HCT116 (cell line): ENCODE results near the gene FADS1. TPM values are rescaled to one million over a fixed set of nuclear protein-coding genes. Genes with fewer than 3 reads are reported as not detected.

Experiments used
- ATAC-seq: fragments of 200-7000 bp; cut with Tn5 transposase; 2 replicates; pipeline ENCODE4 v1.9.1; 2020; ENCODE audit warnings: mild to moderate bottlenecking, moderate library complexity
- BruUV-seq: library from RNA; stranded (reverse); fragments of 400-500 nt; replicated peaks from 2 replicates; lab custom pipeline; 2021; lab: Mats Ljungman, UMichigan
- CTCF ChIA-PET: fragments of 300-600 bp; sonication (Branson Sonifier 250); formaldehyde crosslinking; loops from one replicate; lab custom pipeline; 2021; ENCODE audit warnings: antibody characterized with exemption; lab: Charles Lee
- POLR2A ChIA-PET: fragments of 300-600, 350-600 bp; sonication (Branson Sonifier 250); formaldehyde crosslinking; loops from one replicate; lab custom pipeline; 2021; ENCODE audit warnings: antibody characterized with exemption; lab: Charles Lee
- RAD21 ChIA-PET, 2 experiments: fragments of 300-600 bp; sonication (Branson Sonifier 250); formaldehyde crosslinking; loops; one replicate each; lab custom pipeline; 2023; ENCODE audit warnings: low total read pairs in 2 of 2; ENCODE audit not compliant: uncharacterized antibody in 2 of 2, unreplicated experiment in 2 of 2, low non-redundant PET in 1 of 2; lab: Charles Lee
- DNase-seq: peaks from one replicate; pipeline ENCODE4 v3.0.0-alpha.2; 2010; ENCODE audit warnings: low read depth, low spot score
- H2AFZ ChIP-seq: fragments of 200-600 bp; shearing (Covaris generic), sonication (generic); 2 replicates; pipeline ENCODE4 v1.6.1; 2017; ENCODE audit warnings: low read depth, mixed run types, mixed read lengths, antibody characterized with exemption, low read length; ENCODE audit not compliant: poor library complexity, severe bottlenecking
- H3K27ac ChIP-seq: 2 replicates; pipeline ENCODE4 v1.5.1; 2012; ENCODE audit warnings: low read depth, low read length
- H3K27me3 ChIP-seq: fragments of 200-600 bp; sonication (generic); 2 replicates; pipeline ENCODE4 v1.6.1; 2016; ENCODE audit warnings: mixed run types, low read length, mixed read lengths; ENCODE audit not compliant: insufficient read depth
- H3K36me3 ChIP-seq, 2 experiments: fragments of 200-500 bp in 1 of 2; fragments of 200-600 bp in 1 of 2; sonication (Bioruptor generic) in 1 of 2; sonication (generic) in 1 of 2; 2 replicates each; pipeline versions ENCODE4 v1.5.1 to v1.6.1; 2014 to 2016; ENCODE audit warnings: low read length in 2 of 2, inconsistent platforms in 1 of 2, mixed read lengths in 1 of 2, mixed run types in 1 of 2; ENCODE audit not compliant: insufficient read depth in 2 of 2, control insufficient read depth in 1 of 2
- H3K4me1 ChIP-seq, 2 experiments: fragments of 200-600 bp in 1 of 2; sonication (generic) in 1 of 2; 2 replicates each; pipeline versions ENCODE4 v1.5.1 to v1.6.1; 2012 to 2017; ENCODE audit warnings: low read length in 2 of 2, inconsistent platforms in 1 of 2, mild to moderate bottlenecking in 1 of 2, mixed read lengths in 1 of 2, mixed run types in 1 of 2, moderate library complexity in 1 of 2; ENCODE audit not compliant: insufficient read depth in 2 of 2, control insufficient read depth in 1 of 2
- H3K4me2 ChIP-seq: fragments of 200-600 bp; sonication (generic); 2 replicates; pipeline ENCODE4 v1.6.1; 2017; ENCODE audit warnings: mixed run types, low read length, mixed read lengths
- H3K4me3 ChIP-seq, 2 experiments: fragments of 200-600 bp in 1 of 2; sonication (generic) in 1 of 2; replicated peaks in 1 of 2; 2 replicates each; pipeline ENCODE4 v1.5.1; 2011 to 2016; ENCODE audit warnings: low read length in 2 of 2, control low read depth in 1 of 2, low read depth in 1 of 2, mild to moderate bottlenecking in 1 of 2, mixed read lengths in 1 of 2, mixed run types in 1 of 2
- H3K79me2 ChIP-seq: fragments of 200-600 bp; sonication (generic); 2 replicates; pipeline ENCODE4 v1.6.1; 2017; ENCODE audit warnings: mild to moderate bottlenecking, mixed run types, low read length, moderate library complexity, mixed read lengths; ENCODE audit not compliant: insufficient read depth
- H3K9ac ChIP-seq: fragments of 200-600 bp; sonication (generic); 2 replicates; pipeline ENCODE4 v1.6.1; 2016; ENCODE audit warnings: low read length, mixed read lengths
- H3K9me2 ChIP-seq: fragments of 200-600 bp; sonication (generic), shearing (Covaris generic); 2 replicates; pipeline ENCODE4 v1.6.1; 2017; ENCODE audit warnings: mixed run types, mild to moderate bottlenecking, moderate library complexity; ENCODE audit not compliant: insufficient read depth
- H3K9me3 ChIP-seq, 2 experiments: fragments of 200-500 bp in 1 of 2; fragments of 200-600 bp in 1 of 2; sonication (Bioruptor generic) in 1 of 2; sonication (generic) in 1 of 2; 2 replicates each; pipeline ENCODE4 v1.6.1; 2014 to 2017; ENCODE audit warnings: low read length in 2 of 2, mixed read lengths in 2 of 2, inconsistent platforms in 1 of 2, low read depth in 1 of 2, mild to moderate bottlenecking in 1 of 2, mixed run types in 1 of 2, moderate library complexity in 1 of 2; ENCODE audit not compliant: control insufficient read depth in 1 of 2, insufficient read depth in 1 of 2
- H4K20me1 ChIP-seq: fragments of 200-600 bp; sonication (generic), shearing (Covaris generic); 2 replicates; pipeline ENCODE4 v1.6.1; 2017; ENCODE audit warnings: mixed run types, mild to moderate bottlenecking, moderate library complexity; ENCODE audit not compliant: insufficient read depth
- CBX3 ChIP-seq: IDR thresholded peaks from 2 replicates; pipeline ENCODE4 v1.6.1; 2012; ENCODE audit warnings: low read depth
- CEBPB ChIP-seq: IDR thresholded peaks from 2 replicates; pipeline ENCODE4 v1.6.1; 2012; ENCODE audit warnings: low read depth
- CTCF ChIP-seq, 3 experiments: fragments of 200-600 bp in 1 of 3; sonication (generic) in 1 of 3; IDR thresholded peaks in 2 of 3; conservative IDR thresholded peaks in 1 of 3; 2 replicates each; pipeline ENCODE4 v1.5.1; 2012 to 2017; ENCODE audit warnings: low read depth in 2 of 3, low read length in 2 of 3, antibody characterized with exemption in 1 of 3, borderline replicate concordance in 1 of 3, control low read depth in 1 of 3, mild to moderate bottlenecking in 1 of 3, mixed read lengths in 1 of 3, mixed run types in 1 of 3, moderate library complexity in 1 of 3; ENCODE audit not compliant: insufficient read depth in 1 of 3
- ELF1 ChIP-seq: IDR thresholded peaks from 2 replicates; pipeline ENCODE4 v1.6.1; 2012; ENCODE audit warnings: low read depth, borderline replicate concordance
- EZH2 ChIP-seq: fragments of 200-600 bp; sonication (generic); IDR thresholded peaks from 2 replicates; pipeline ENCODE4 v1.6.1; 2017; ENCODE audit warnings: antibody characterized with exemption, mixed run types
- FOSL1 ChIP-seq: IDR thresholded peaks from 2 replicates; pipeline ENCODE4 v1.6.1; 2012; ENCODE audit warnings: low read depth
- JUND ChIP-seq: IDR thresholded peaks from 2 replicates; pipeline ENCODE4 v1.6.1; 2012
- POLR2A ChIP-seq: IDR thresholded peaks from 2 replicates; pipeline ENCODE4 v1.7.0; 2011; ENCODE audit warnings: borderline replicate concordance; ENCODE audit not compliant: insufficient read depth, insufficient read length; ENCODE audit errors: extremely low read depth
- POLR2AphosphoS5 ChIP-seq: IDR thresholded peaks from 2 replicates; pipeline ENCODE4 v1.6.1; 2011; ENCODE audit warnings: mild to moderate bottlenecking, low read depth, low read length, moderate library complexity
- RAD21 ChIP-seq: IDR thresholded peaks from 2 replicates; pipeline ENCODE4 v1.6.1; 2012; ENCODE audit warnings: low read depth, mild to moderate bottlenecking
- REST ChIP-seq: IDR thresholded peaks from 2 replicates; pipeline ENCODE4 v1.6.1; 2012; ENCODE audit warnings: low read depth
- SIN3A ChIP-seq: IDR thresholded peaks from 2 replicates; pipeline ENCODE4 v1.6.1; 2012; ENCODE audit warnings: low read depth
- SP1 ChIP-seq: IDR thresholded peaks from 2 replicates; pipeline ENCODE4 v1.6.1; 2012; ENCODE audit warnings: low read depth
- TCF7L2 ChIP-seq: IDR thresholded peaks from 2 replicates; pipeline ENCODE4 v1.7.0; 2011; ENCODE audit warnings: borderline replicate concordance, inconsistent platforms; ENCODE audit not compliant: insufficient read depth, insufficient read length; ENCODE audit errors: extremely low read depth
- YY1 ChIP-seq: IDR thresholded peaks from 2 replicates; pipeline ENCODE4 v1.6.1; 2011; ENCODE audit warnings: low read length, low read depth, moderate library complexity, mild to moderate bottlenecking; ENCODE audit not compliant: insufficient replicate concordance; ENCODE audit errors: extremely low read depth
- ZFX ChIP-seq: fragments of 450-650 bp; IDR thresholded peaks from 2 replicates; pipeline ENCODE4 v1.6.1; 2017
- ZNF274 ChIP-seq: fragments of 200-500 bp; sonication (Bioruptor generic); IDR thresholded peaks from 2 replicates; pipeline ENCODE4 v1.6.1; 2014; ENCODE audit warnings: mild to moderate bottlenecking, low read depth, low read length, inconsistent platforms
- intact Hi-C: fragments of 100-400 bp; cut with micrococcal nuclease; formaldehyde crosslinking; loops from 2 replicates; pipeline ENCODE4 v1.10.0; 2022
- total RNA-seq: library from RNA; stranded (reverse); gene quantifications from one replicate; pipeline ENCODE4 v1.2.1, GENCODE V29; 2021; ENCODE audit not compliant: unreplicated experiment
- TF ChIP-seq, protein P1 (sequence below): IDR thresholded peaks from 2 replicates; pipeline ENCODE4 v1.6.1; 2012
- TF ChIP-seq, protein P2 (sequence below): IDR thresholded peaks from 2 replicates; pipeline ENCODE4 v1.6.1; 2011; ENCODE audit warnings: mild to moderate bottlenecking, low read length, moderate library complexity; ENCODE audit not compliant: insufficient replicate concordance; ENCODE audit errors: extremely low read depth
- TF ChIP-seq, protein P3 (sequence below): IDR thresholded peaks from 2 replicates; pipeline ENCODE4 v1.6.1; 2012

Gene FADS1
- total RNA-seq, 1 experiment from 2014 or later, result 56.6 TPM

DNA sequence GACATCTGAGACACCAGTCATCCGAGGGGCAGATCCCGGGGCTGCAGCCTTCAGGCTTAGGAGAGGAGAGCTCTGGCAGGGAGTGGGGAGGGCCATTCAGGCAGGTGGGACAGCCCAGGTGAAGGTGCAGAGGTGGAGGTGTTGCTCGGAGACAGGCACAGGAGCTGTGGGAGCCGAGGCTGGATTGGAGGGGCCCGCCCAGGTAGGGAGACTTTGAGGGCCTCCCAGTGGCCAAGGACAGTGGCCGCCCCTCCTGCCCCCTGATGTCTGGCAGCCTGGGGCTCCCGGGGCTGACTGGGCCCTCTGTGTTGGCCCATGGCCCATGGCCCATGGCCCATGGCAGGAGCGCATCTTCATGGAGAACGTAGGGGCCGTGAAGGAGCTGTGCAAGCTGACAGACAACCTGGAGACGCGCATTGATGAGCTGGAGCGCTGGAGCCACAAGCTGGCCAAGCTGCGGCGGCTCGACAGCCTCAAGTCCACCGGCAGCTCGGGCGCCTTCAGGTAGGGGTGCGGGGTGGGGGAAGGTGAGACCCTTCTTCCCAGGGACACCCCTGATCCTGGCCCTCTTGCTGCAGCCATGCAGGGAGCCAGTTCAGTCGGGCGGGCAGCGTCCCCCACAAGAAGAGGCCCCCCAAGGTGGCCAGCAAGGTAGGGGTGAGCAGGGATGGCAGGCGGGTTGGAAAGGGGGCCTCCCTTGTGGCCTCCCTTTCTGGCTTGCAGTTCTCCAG, 37.7 kb downstream of the FADS1 start:
- ATAC-seq, result no peak
- RAD21 ChIA-PET, result interaction anchor here in 1 of 2 experiments (0.5 kb wide), 1 partner anchor 32 kb away, joined by 3 read pairs; no protein-coding TSS in a partner anchor
- H3K4me2 ChIP-seq, result no peak overlapping the region
- H3K79me2 ChIP-seq, result no peaks in the 10 kb centered on the region
- no TSS peak for BruUV-seq
- no peak overlapping the region for H3K27ac ChIP-seq
- H2AFZ ChIP-seq, result no peak overlapping the region
- no peak for DNase-seq
- H3K9me2 ChIP-seq, result no peaks in the 10 kb centered on the region
- TF ChIP-seq YY1 (no peak), POLR2AphosphoS5 (no peak), CTCF (IDR thresholded peaks at IDR 0.05 in 2 of 3, conservative IDR thresholded peaks at IDR 0.05 in 1 of 3; ENCODE audit: borderline replicate concordance in 1 of 3, insufficient read depth in 1 of 3, low read depth in 2 of 3, low read length in 2 of 3) (no peak), FOSL1 (no peak), EZH2 (no peak), ZFX (no peak), ELF1 (no peak), REST (no peak), RAD21 (no peak), CEBPB (no peak), CBX3 (no peak), ZNF274 (no peak), SP1 (no peak), SIN3A (no peak), JUND (no peak), POLR2A (no peak), TCF7L2 (no peak)
- TF ChIP-seq, protein P1, sequence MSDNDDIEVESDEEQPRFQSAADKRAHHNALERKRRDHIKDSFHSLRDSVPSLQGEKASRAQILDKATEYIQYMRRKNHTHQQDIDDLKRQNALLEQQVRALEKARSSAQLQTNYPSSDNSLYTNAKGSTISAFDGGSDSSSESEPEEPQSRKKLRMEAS, result no peak
- TF ChIP-seq, protein P2, sequence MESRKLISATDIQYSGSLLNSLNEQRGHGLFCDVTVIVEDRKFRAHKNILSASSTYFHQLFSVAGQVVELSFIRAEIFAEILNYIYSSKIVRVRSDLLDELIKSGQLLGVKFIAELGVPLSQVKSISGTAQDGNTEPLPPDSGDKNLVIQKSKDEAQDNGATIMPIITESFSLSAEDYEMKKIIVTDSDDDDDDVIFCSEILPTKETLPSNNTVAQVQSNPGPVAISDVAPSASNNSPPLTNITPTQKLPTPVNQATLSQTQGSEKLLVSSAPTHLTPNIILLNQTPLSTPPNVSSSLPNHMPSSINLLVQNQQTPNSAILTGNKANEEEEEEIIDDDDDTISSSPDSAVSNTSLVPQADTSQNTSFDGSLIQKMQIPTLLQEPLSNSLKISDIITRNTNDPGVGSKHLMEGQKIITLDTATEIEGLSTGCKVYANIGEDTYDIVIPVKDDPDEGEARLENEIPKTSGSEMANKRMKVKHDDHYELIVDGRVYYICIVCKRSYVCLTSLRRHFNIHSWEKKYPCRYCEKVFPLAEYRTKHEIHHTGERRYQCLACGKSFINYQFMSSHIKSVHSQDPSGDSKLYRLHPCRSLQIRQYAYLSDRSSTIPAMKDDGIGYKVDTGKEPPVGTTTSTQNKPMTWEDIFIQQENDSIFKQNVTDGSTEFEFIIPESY, result no peak
- TF ChIP-seq, protein P3, sequence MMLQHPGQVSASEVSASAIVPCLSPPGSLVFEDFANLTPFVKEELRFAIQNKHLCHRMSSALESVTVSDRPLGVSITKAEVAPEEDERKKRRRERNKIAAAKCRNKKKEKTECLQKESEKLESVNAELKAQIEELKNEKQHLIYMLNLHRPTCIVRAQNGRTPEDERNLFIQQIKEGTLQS, result no peak
- TF ChIP-seq, all 23 proteins: peak for 0
- H3K4me1 ChIP-seq, result no peaks in the 10 kb centered on the region
- CTCF ChIA-PET, result no interaction called here
- H3K9me3 ChIP-seq, result no peaks in the 10 kb centered on the region
- H4K20me1 ChIP-seq, result no peaks in the 10 kb centered on the region
- intact Hi-C loops, result no loop called here
- H3K4me3 ChIP-seq, result no peak overlapping the region
- no peaks in the 10 kb centered on the region for H3K27me3 ChIP-seq
- POLR2A ChIA-PET, result interaction anchor here (1.4 kb wide), 1 partner anchor 32 kb away, joined by 3 read pairs; no protein-coding TSS in a partner anchor
- no peak overlapping the region for H3K9ac ChIP-seq
- H3K36me3 ChIP-seq, result peaks cover 7 to 19% of the 10 kb centered on the region in 2 experiments; a peak in 3 of 4 replicates
